ENCODE data around the gene MT1A. TPM values are rescaled to one million over a fixed set of nuclear protein-coding genes. Genes with fewer than 3 reads are reported as not detected.
A peak's percentile ranks its signal among the peaks of the same experiment; 100 is the strongest.

Gene MT1A
- total RNA-seq, 1 donor: not detected

DNA sequence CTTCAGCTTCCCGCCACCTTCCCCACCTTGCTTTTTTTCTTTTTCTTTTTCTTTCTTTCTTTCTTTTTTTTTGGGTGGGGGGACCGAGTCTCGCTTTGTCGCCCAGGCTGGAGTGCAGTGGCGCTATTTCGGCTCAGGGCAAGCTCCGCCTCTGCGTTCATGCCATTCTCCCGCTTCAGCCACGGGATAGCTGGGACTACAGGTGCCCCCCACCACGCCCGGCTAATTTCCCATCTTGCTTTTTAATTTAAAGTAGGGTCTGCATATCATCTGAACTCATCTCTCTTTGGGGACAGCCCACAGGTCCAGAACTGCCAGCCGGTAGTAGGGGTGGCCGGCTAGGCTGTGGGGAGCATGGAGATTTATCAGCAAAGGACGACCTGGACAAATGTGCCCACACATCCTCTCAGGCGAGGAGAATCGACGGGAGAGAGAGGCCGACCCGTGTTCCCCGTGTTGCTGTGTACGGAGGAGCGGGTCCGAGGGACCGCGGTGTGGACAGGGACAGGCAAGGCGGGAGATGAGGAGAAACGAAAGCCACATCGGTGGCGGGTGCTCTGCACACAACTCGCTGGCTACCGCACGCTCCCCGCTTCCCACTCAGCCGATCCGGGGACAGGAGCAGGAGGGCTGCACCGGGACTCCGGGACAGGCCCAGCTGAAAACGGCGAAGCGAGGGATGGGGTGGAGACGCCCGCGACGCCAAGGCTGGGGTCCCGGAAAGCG is 3.6 kb upstream of the MT1A start:
- Histone ChIP-seq H3K4me2 (ENCODE audit: insufficient read depth, low read length) (no peak overlapping the region), H3K4me3 (ENCODE audit: insufficient read depth, low read length) (no peak overlapping the region), H3K79me2 (ENCODE audit: insufficient read depth, low read length) (no peaks in the 10 kb centered on the region), H3K27me3 (ENCODE audit: insufficient read depth, low read length) (peaks cover 6% of the 10 kb centered on the region), H2AFZ (ENCODE audit: low read length) (no peak overlapping the region), H3K9me3 (ENCODE audit: low read depth, low read length) (no peaks in the 10 kb centered on the region), H4K20me1 (ENCODE audit: insufficient read depth, low read length) (no peaks in the 10 kb centered on the region), H3K4me1 (ENCODE audit: insufficient read depth, low read length) (peaks cover 12% of the 10 kb centered on the region), H3K36me3 (ENCODE audit: insufficient read depth, low read length) (no peaks in the 10 kb centered on the region), H3K27ac (ENCODE audit: low read depth, low read length) (no peak overlapping the region)
- TF ChIP-seq, protein P1, sequence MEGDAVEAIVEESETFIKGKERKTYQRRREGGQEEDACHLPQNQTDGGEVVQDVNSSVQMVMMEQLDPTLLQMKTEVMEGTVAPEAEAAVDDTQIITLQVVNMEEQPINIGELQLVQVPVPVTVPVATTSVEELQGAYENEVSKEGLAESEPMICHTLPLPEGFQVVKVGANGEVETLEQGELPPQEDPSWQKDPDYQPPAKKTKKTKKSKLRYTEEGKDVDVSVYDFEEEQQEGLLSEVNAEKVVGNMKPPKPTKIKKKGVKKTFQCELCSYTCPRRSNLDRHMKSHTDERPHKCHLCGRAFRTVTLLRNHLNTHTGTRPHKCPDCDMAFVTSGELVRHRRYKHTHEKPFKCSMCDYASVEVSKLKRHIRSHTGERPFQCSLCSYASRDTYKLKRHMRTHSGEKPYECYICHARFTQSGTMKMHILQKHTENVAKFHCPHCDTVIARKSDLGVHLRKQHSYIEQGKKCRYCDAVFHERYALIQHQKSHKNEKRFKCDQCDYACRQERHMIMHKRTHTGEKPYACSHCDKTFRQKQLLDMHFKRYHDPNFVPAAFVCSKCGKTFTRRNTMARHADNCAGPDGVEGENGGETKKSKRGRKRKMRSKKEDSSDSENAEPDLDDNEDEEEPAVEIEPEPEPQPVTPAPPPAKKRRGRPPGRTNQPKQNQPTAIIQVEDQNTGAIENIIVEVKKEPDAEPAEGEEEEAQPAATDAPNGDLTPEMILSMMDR (IDR thresholded peaks at IDR 0.05; ENCODE audit: extremely low read depth, low read depth, low read length): no peak
- no peak for DNase-seq (ENCODE audit: insufficient read length, low spot score, missing footprints)

DNA sequence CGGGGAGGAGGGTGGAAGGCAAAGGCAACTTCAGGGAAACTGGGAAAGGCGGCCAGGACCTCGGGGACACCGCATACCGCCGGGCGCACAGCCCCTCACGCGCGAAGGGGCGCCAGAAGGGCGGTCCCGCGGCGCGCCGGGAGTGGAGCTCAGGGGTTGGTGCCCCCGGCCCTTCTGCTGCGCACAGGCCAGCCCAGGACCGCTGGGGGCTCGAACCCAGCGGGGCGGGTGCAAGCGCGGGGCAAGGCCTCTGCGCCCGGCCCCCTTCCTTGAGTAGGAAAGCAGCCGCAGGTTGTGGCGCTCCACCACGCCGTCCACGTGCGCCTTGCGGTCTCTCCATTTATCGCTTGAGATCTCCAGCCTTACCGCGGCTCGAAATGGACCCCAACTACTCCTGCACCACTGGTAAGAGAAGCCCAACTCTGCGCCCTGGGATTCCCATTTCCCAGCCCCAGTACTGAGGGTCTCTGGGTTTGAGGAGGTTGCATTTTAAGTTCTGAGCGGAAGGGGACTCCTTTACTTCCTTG is 3.0 kb upstream of the MT1A start:
- Histone ChIP-seq H3K4me2 (ENCODE audit: insufficient read depth, low read length) (no peak overlapping the region), H3K4me3 (ENCODE audit: insufficient read depth, low read length) (no peak overlapping the region), H4K20me1 (ENCODE audit: insufficient read depth, low read length) (no peaks in the 10 kb centered on the region), H3K79me2 (ENCODE audit: insufficient read depth, low read length) (no peaks in the 10 kb centered on the region), H3K27me3 (ENCODE audit: insufficient read depth, low read length) (peaks cover 6% of the 10 kb centered on the region), H2AFZ (ENCODE audit: low read length) (no peak overlapping the region), H3K36me3 (ENCODE audit: insufficient read depth, low read length) (no peaks in the 10 kb centered on the region), H3K4me1 (ENCODE audit: insufficient read depth, low read length) (peaks cover 12% of the 10 kb centered on the region), H3K27ac (ENCODE audit: low read depth, low read length) (no peak overlapping the region), H3K9me3 (ENCODE audit: low read depth, low read length) (no peaks in the 10 kb centered on the region)
- DNase-seq (ENCODE audit: insufficient read length, low spot score, missing footprints): no peak
- TF ChIP-seq, protein P1 (IDR thresholded peaks at IDR 0.05; ENCODE audit: extremely low read depth, low read depth, low read length): no peak

DNA sequence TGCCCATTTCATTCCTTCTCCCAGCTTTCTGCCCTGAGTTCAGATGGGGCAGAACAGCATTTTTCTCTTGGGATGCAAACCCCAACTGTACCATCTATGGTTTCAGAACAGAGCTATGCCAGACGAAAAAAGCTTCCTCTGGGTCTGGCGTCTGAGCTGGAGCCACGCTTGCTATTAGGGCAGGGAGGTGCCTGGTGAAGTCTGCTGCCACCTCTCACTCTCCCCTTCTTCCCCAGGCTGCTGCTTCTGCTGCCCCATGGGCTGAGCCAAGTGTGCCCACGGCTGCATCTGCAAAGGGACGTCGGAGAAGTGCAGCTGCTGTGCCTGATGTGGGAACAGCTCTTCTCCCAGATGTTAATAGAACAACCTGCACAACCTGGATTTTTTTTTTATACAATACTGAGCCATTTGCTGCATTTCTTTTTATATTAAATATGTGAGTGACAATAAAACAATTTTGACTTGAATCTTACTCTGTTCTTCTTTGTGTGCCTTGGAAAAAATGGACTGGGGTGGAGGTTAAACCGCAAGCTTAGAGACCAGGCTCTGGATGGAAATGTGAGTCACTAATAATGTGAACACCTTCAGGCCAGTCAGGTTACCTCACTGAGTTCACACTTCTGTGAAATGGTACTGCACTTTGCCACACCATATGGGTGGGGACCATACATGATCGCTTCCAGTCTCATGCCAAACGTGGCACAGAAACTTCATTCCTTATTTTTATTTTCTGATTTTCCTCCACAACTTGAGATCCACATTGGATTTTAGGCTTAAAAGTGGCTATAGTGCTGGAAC is 1.7 kb upstream of the MT1A start:
- peaks cover 10% of the 10 kb centered on the region for H3K4me1 ChIP-seq (ENCODE audit: insufficient read depth, low read length)
- TF ChIP-seq, protein P1 (IDR thresholded peaks at IDR 0.05; ENCODE audit: extremely low read depth, low read depth, low read length): no peak
- peak; percentile 85 for DNase-seq (ENCODE audit: insufficient read length, low spot score, missing footprints)
- no peak overlapping the region for H3K4me2 ChIP-seq (ENCODE audit: insufficient read depth, low read length)
- no peaks in the 10 kb centered on the region for H4K20me1 ChIP-seq (ENCODE audit: insufficient read depth, low read length)
- H3K36me3 ChIP-seq (ENCODE audit: insufficient read depth, low read length): no peaks in the 10 kb centered on the region
- no peaks in the 10 kb centered on the region for H3K9me3 ChIP-seq (ENCODE audit: low read depth, low read length)
- H2AFZ ChIP-seq (ENCODE audit: low read length): no peak overlapping the region
- no peak overlapping the region for H3K4me3 ChIP-seq (ENCODE audit: insufficient read depth, low read length)
- no peak overlapping the region for H3K27ac ChIP-seq (ENCODE audit: low read depth, low read length)
- H3K27me3 ChIP-seq (ENCODE audit: insufficient read depth, low read length): peaks cover 6% of the 10 kb centered on the region
- no peaks in the 10 kb centered on the region for H3K79me2 ChIP-seq (ENCODE audit: insufficient read depth, low read length)

DNA sequence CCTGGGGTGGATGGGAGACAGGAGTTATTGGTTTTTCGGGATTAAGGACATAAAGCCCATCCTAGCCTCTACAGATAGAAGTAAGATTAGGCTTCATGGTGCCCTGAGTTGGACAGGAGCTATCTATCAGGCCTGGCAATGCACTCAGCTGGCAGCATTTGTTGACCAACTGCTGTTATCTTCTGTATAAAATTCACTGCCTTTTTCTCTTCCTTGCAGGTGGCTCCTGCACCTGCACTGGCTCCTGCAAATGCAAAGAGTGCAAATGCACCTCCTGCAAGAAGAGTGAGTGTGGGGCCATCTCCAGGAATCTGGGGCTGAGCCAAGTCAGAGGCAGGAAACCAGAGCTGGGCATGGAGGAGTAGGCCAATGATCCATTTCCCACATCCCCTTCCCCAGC is 579 bp downstream of the MT1A start:
- Histone ChIP-seq H3K27me3 (ENCODE audit: insufficient read depth, low read length) (peaks cover 4% of the 10 kb centered on the region), H3K4me1 (ENCODE audit: insufficient read depth, low read length) (peaks cover 8% of the 10 kb centered on the region)

More for the DNA sequence above, 579 bp downstream of the MT1A start:
- no peak overlapping the region for H3K4me3 ChIP-seq (ENCODE audit: insufficient read depth, low read length)
- TF ChIP-seq, protein P1 (IDR thresholded peaks at IDR 0.05; ENCODE audit: extremely low read depth, low read depth, low read length): no peak
- no peaks in the 10 kb centered on the region for H3K9me3 ChIP-seq (ENCODE audit: low read depth, low read length)
- H3K79me2 ChIP-seq (ENCODE audit: insufficient read depth, low read length): no peaks in the 10 kb centered on the region
- H3K36me3 ChIP-seq (ENCODE audit: insufficient read depth, low read length): no peaks in the 10 kb centered on the region
- no peak for DNase-seq (ENCODE audit: insufficient read length, low spot score, missing footprints)
- no peak overlapping the region for H3K27ac ChIP-seq (ENCODE audit: low read depth, low read length)
- H3K4me2 ChIP-seq (ENCODE audit: insufficient read depth, low read length): peak overlapping the region; percentile 85
- H4K20me1 ChIP-seq (ENCODE audit: insufficient read depth, low read length): no peaks in the 10 kb centered on the region
- no peak overlapping the region for H2AFZ ChIP-seq (ENCODE audit: low read length)

Measured in osteoblast (primary cell).